Thyroid gland (tissue), 4 donors: ENCODE data around the gene DZANK1.

Source experiments
- CTCF ChIP-seq, 6 experiments: fragments of 200-600 bp in 3 of 6; fragments of 450-650 bp in 3 of 6; sonication (generic) in 3 of 6; IDR thresholded peaks; one replicate each; pipeline ENCODE4 v1.5.1; 2016 to 2019; ENCODE audit warnings: antibody characterized with exemption in 6 of 6, mild to moderate bottlenecking in 2 of 6, inconsistent platforms in 1 of 6, moderate library complexity in 1 of 6
- POLR2A ChIP-seq, 2 donors: fragments of 450-650 bp; IDR thresholded peaks; one replicate each; pipeline ENCODE4 v1.6.1; 2017; ENCODE audit warnings: antibody characterized with exemption in 2 of 2, mild to moderate bottlenecking in 2 of 2, moderate library complexity in 1 of 2

GRCh38 chr20:18405826-18406225 is 61.0 kb downstream of the DZANK1 start:
- TF ChIP-seq POLR2A (IDR thresholded peaks at IDR 0.05): no peak
- TF ChIP-seq CTCF (IDR thresholded peaks at IDR 0.05): no peak
